DMS153 (cell line): ENCODE measurements around the gene OR8D1.
"Not testable (repeated sequence)": the region's sequence is repeated elsewhere in the genome, so short reads cannot be mapped to it uniquely, and the experiment has no call there.

Experiments used
- DNase-seq: peaks from one replicate; lab custom pipeline; 2025; lab: John Stamatoyannopoulos, UW

The OR8D1 gene

DNA sequence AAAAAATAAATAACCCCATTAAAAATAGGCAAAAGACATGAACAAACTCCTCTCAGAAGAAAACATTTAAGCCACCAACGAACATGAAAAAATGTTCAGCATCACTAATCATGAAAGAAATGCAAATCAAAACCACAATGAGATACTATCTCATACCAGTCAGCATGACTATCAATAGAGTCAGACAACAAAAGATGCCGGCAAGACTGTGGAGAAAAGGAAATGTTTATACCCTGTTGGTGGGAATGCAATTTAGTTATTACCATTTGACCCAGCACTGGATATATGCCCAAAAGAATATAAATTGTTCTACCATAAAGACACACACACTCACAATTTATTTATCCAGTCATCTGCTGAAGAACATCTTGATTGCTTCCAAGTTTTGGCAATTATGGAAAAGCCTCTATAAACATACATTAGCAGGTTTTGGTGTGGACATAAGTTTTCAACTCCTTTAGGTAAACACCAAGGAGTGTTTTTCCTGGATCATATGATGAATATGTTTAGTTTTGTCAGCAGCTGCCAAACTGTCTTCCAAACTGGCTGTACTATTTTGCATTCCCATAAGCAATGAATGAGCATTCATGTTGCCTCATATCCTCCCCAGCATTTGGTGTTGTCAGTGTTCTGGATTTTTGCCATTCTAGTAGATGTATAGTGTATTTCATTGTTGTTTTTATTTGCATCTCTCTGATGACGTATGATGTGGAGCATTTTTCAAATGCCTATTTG, 28.0 kb downstream of the OR8D1 start:
- DNase-seq = peak; percentile 33

DNA sequence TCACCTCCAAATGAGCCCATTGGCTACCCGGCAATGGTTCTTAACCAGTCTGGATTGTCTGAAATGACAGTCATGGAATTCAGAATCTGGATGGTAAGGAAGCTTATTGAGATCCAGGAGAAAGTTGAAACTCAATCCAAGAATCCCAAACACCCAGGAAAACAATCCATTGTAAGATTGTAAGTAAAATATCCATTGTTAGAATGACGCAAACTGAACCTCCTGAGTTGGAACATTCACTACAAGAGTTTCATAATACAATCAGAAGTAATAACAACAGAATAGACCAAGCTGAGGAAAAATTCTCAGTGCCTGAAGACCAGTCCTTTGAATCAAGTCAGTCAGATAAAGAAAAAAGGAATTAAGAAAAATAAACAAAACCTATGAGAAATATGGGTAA, 35.5 kb downstream of the OR8D1 start:
- DNase-seq = no peak

DNA sequence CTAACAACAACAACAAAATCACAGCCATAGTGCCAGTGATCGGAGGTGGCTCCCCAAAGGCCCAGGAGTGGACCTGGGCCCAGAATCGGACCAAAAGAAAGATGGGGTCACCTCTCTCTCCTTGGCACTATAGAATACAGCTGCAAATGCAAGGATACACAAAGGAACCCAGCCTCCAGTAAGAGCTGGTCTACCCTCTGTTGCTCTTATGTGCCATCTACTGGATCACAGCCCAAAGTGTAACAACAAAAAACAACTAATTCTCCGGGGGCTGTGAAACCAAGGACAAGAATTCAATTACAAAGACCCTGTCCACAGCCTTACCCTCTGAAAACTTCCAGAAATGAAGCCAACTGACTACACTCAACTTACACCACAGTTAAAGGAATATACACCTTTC, 35.9 kb downstream of the OR8D1 start:
- DNase-seq = no peak

DNA sequence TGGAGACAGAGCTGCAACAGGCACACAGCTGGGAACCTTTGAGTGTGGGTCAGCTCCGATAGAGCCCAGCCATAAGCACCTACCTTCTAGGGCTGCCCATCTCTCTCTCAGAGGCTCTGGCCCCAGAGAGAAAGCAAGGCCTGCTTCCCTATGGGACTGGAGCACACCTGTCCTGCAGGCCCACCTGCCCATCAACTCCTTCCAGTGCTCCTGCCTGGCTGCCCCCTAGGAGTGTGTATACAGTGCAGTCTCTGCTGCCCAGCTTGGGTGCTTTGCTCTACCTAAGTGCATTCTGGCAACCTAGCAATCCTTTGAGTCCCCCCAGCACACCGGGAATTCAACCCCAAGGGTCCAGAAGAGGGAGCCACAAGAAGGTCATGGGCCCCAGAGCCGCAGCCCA, 36.5 kb downstream of the OR8D1 start:
- no peak for DNase-seq

DNA sequence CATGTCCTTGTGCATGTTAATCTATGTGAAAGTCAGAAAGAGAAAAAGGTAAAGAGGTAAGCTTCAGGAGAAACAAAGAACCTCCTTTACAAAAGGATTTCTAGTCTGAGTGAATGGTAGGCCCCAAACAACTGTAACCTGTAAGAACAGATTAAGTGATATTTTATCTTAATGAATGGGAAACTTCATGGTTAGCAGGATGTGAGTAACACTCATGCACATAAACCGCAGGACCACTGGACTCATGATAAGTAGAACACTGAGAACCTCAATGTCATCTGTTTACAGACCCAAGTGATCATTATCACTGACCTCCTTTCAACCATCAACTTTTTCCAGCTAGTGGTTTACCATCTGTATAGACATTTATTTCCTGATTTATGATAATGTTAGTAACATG, 37.7 kb downstream of the OR8D1 start:
- no peak for DNase-seq

DNA sequence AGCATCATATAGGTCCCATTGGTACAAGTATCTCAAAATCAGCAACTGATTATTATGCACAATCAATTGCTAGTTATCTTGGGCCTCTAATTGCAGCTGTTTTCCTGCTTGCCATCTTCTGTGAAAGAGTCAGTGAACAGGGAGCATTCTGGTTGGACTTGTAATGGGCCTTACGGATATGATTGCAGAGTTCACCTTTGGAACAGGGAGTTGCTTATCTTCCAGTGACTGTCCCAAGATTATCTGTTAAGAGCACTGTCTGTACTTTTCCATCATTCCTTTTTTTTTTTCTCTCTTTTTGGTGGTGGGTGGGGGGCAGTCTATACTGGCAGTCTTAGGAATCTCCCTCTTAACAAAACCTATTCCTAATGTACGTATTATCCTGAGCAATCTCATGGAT, 39.7 kb downstream of the OR8D1 start:
- no peak for DNase-seq

DNA sequence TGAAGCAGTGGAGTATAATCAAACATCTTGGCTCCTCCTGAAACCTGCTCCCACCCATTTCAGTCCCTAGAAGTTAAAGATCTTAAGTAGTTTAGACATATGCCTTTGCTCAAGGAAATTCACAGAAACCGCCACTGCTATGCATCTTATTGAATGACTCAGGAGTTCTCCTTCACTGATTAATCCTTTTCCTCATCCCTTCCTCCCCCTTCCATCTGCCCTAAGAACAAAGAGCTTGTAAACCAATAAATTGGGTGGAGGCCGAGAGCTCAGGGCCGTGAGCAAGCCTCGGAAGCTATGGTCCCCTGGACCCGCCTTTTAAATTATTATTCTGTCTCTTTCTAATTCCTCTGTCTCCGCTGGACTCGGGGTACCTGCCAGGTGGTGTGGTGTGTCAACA, 42.9 kb downstream of the OR8D1 start:
- DNase-seq = not testable (repeated sequence)

DNA sequence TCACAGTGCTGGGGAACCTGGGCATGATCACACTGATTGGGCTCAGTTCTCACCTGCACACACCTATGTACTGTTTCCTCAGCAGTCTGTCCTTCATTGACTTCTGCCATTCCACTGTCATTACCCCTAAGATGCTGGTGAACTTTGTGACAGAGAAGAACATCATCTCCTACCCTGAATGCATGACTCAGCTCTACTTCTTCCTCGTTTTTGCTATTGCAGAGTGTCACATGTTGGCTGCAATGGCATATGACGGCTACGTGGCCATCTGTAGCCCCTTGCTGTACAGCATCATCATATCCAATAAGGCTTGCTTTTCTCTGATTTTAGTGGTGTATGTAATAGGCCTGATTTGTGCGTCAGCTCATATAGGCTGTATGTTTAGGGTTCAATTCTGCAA, 48.7 kb downstream of the OR8D1 start:
- DNase-seq = not testable (repeated sequence)

DNA sequence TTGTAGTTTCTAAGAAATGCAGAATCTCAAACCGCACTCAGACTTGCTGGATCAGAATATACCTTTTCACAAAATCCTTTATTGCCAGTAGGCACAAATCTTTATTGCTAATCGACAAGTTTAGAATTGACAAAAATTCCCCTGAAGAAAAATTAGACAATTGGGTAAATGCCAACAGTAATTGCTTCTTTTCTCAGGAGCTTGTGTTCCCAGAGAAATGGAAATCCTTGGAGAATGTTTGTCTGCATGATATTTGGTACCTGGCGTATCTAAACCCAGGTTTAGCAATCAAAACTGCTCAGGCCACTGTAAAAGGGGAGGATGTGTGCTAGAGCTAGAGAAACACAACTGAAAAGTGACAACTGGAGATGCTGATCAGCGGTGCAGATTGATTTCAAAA, 57.7 kb downstream of the OR8D1 start, which contains the start of gene OR8G5:
Gene OR8G5 (plus strand): TSS at position 301 of the 400 bp plus-strand sequence. CDS start 8,556 bp downstream, outside the sequence.
- DNase-seq = no peak
